ENCODE measurements around the gene NFIB.

DNA sequence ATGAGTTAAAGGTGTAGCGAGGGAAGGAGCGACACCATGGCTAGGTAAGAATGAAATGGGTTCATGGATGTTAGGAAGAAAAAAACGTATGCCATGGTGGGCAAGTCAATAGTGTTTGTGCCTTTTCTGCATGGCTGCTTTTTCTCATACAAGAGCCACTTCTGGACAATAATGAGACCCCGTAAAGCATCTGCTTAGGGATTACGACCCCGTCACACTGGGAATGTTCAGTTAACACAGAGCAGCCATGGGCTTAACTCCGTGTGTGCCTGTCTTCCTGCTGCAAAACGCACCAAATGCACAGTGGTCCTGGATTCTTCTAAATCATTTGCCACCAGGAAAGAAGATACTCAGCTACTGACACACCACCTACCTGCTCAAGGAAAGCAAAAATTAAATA, 81.8 kb downstream of the NFIB start:
- TF ChIP-seq JUN (CRISPR knock-in tag; IDR thresholded peaks at IDR 0.05) (no peak), TP53 (CRISPR knock-in tag; IDR thresholded peaks at IDR 0.05) (no peak)
- TF ChIP-seq, protein P1, sequence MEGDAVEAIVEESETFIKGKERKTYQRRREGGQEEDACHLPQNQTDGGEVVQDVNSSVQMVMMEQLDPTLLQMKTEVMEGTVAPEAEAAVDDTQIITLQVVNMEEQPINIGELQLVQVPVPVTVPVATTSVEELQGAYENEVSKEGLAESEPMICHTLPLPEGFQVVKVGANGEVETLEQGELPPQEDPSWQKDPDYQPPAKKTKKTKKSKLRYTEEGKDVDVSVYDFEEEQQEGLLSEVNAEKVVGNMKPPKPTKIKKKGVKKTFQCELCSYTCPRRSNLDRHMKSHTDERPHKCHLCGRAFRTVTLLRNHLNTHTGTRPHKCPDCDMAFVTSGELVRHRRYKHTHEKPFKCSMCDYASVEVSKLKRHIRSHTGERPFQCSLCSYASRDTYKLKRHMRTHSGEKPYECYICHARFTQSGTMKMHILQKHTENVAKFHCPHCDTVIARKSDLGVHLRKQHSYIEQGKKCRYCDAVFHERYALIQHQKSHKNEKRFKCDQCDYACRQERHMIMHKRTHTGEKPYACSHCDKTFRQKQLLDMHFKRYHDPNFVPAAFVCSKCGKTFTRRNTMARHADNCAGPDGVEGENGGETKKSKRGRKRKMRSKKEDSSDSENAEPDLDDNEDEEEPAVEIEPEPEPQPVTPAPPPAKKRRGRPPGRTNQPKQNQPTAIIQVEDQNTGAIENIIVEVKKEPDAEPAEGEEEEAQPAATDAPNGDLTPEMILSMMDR (IDR thresholded peaks at IDR 0.05), result no peak
